ENCODE data around the gene KRT86.
"Not testable (repeated sequence)": the region's sequence is repeated elsewhere in the genome, so short reads cannot be mapped to it uniquely, and the experiment has no call there.

Gene KRT86

DNA sequence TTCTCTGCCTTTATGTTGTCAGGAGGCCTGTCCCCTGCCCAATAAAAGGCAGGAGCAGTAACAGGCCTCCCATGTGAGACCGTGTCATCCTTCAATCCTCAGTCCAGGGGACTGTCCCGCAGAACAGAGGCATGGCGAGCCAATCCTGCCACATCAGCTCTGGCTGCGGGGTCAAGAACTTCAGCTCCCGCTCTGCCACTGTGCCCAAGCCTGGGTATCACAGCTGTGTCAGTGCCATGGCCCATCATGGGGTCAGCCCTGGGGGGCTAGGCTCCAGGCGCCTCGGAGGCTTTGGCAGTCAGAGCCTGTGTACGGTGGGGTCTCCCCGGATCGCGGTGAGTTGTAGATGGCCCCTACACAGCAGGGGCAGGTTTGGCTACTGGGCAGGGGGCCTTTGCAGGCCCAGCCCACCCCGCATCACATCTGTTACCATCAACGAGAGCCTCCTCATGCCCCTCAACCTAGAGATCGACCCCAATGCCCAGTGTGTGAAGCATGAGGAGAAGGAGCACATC lies 66.7 kb downstream of the KRT86 start:
- no peak for DNase-seq (ENCODE audit: low read depth)
- H3K27me3 ChIP-seq (replicated peaks; ENCODE audit: control insufficient read depth, insufficient read depth, low read length), result peaks cover 47% of the 10 kb centered on the region
- no peaks in the 10 kb centered on the region for H3K36me3 ChIP-seq (ENCODE audit: control insufficient read depth, insufficient read depth, low read length, severe bottlenecking)

DNA sequence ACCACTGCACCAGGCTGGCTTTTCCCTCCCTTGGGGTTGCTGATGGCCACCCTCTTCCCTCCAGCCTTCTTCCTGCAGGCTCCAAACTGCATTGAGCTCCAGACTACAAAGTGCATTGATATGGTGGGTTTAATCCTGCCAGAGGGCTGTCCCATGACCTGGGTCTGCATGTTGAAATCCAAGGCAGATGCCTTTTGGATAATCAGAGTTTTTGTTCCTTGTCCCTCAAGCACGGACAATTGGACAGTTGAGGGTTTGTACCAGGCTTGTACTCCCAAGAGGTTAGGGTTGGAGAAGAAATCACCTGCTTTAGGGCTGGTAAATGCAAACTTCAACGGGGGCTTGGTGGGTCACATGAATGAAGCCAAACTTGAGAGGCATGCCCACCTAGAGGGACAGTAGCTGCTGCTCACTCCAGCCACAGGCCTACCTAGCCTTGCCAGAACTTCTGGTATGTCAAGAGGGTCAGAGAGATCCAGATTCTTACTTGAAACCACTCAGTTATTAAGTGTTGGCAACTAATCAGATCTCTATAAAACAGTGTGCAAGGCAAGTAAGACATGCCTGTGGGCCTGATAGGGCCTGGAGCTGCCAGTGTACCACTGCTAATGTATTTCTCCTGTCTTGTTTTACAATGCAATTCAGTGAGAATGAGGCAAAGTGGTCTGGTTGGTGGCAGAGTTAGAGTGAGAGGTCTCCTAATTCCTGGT lies 68.5 kb downstream of the KRT86 start:
- Histone ChIP-seq H3K4me3 (ENCODE audit: low read length) (no peak overlapping the region), H3K9ac (ENCODE audit: low read length) (no peak overlapping the region), H3K4me1 (ENCODE audit: control insufficient read depth, insufficient read depth, low read length) (peaks cover 6% of the 10 kb centered on the region), H3K9me3 (ENCODE audit: control insufficient read depth, low read length) (peaks cover 13% of the 10 kb centered on the region), H3K27me3 (replicated peaks; ENCODE audit: control insufficient read depth, insufficient read depth, low read length) (peaks cover 59% of the 10 kb centered on the region), H3K36me3 (ENCODE audit: control insufficient read depth, insufficient read depth, low read length, severe bottlenecking) (no peaks in the 10 kb centered on the region)
- DNase-seq (ENCODE audit: low read depth), result no peak

More for the DNA sequence above, 66.7 kb downstream of the KRT86 start:
- Histone ChIP-seq H3K4me3 (ENCODE audit: low read length) (no peak overlapping the region), H3K9me3 (ENCODE audit: control insufficient read depth, low read length) (peaks cover 19% of the 10 kb centered on the region), H3K4me1 (ENCODE audit: control insufficient read depth, insufficient read depth, low read length) (peaks cover 6% of the 10 kb centered on the region), H3K9ac (ENCODE audit: low read length) (no peak overlapping the region)

DNA sequence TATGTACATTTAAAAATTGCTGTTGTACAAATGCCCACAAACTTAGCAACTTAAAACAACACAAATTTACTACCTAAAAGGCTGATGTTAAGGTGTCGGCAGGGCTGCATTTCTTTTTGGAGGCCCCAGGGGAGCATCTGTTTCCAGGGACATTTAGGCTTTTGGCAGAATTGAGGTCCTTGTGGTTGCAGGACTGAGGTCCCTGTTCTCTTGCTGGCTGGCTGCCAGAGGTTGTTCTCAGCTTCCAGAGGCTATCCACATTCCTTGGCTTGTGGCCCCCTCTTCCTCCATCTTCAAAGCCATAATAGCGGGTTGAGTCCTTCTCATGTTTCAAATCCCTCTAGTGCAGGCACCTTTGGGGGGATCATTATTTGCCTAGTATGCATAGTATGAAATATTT lies 69.1 kb downstream of the KRT86 start:
- Histone ChIP-seq H3K36me3 (ENCODE audit: control insufficient read depth, insufficient read depth, low read length, severe bottlenecking) (no peaks in the 10 kb centered on the region), H3K9me3 (ENCODE audit: control insufficient read depth, low read length) (peaks cover 13% of the 10 kb centered on the region), H3K27me3 (replicated peaks; ENCODE audit: control insufficient read depth, insufficient read depth, low read length) (peaks cover 59% of the 10 kb centered on the region), H3K4me1 (ENCODE audit: control insufficient read depth, insufficient read depth, low read length) (peaks cover 3% of the 10 kb centered on the region), H3K4me3 (ENCODE audit: low read length) (no peak overlapping the region), H3K9ac (ENCODE audit: low read length) (no peak overlapping the region)
- DNase-seq (ENCODE audit: low read depth), result no peak

DNA sequence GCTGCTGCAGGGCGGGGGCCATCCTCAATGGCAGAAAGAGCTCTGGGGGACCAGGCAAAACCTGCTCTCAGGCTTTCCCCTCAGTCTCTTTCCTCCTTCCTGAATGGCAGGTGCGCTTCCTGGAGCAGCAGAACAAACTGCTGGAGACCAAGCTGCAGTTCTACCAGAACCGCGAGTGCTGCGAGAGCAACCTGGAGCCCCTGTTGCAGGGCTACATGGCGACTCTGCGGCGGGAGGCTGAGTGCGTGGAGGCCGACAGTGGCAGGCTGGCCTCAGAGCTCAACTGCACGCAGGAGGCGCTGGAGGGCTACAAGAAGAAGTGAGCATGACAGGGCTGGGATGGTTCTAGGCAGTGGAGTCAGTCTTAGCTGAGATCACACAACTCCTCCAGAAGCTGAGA lies 69.7 kb downstream of the KRT86 start:
- DNase-seq (ENCODE audit: low read depth), result no peak
- Histone ChIP-seq H3K36me3 (ENCODE audit: control insufficient read depth, insufficient read depth, low read length, severe bottlenecking) (no peaks in the 10 kb centered on the region), H3K9me3 (ENCODE audit: control insufficient read depth, low read length) (peaks cover 13% of the 10 kb centered on the region), H3K27me3 (replicated peaks; ENCODE audit: control insufficient read depth, insufficient read depth, low read length) (peaks cover 59% of the 10 kb centered on the region), H3K4me1 (ENCODE audit: control insufficient read depth, insufficient read depth, low read length) (no peaks in the 10 kb centered on the region), H3K9ac (ENCODE audit: low read length) (no peak overlapping the region), H3K4me3 (ENCODE audit: low read length) (no peak overlapping the region)

DNA sequence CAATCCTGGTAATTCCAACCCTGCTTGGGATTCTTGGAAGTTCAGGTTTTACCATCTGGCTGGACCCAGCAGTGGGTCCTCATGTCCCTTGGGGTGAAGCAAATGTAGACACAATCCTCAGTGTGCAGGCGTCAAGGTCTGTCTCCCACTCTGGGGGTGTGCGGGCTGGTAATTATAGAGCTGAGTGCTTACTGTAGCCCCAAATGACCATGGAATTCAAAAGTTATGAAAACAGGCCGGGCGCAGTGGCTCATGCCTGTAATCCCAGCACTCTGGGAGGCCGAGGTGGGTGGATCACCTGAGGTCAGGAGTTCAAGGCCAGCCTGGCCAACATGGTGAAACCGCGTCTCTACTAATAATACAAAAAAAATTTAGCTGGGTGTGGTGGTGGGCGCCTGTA lies 70.6 kb downstream of the KRT86 start:
- not testable (repeated sequence) for H3K36me3 ChIP-seq (ENCODE audit: control insufficient read depth, insufficient read depth, low read length, severe bottlenecking); H3K4me3 ChIP-seq (ENCODE audit: low read length); H3K9ac ChIP-seq (ENCODE audit: low read length); H3K4me1 ChIP-seq (ENCODE audit: control insufficient read depth, insufficient read depth, low read length); DNase-seq (ENCODE audit: low read depth)
- Histone ChIP-seq H3K9me3 (ENCODE audit: control insufficient read depth, low read length) (peaks cover 13% of the 10 kb centered on the region), H3K27me3 (replicated peaks; ENCODE audit: control insufficient read depth, insufficient read depth, low read length) (peaks cover 60% of the 10 kb centered on the region)

DNA sequence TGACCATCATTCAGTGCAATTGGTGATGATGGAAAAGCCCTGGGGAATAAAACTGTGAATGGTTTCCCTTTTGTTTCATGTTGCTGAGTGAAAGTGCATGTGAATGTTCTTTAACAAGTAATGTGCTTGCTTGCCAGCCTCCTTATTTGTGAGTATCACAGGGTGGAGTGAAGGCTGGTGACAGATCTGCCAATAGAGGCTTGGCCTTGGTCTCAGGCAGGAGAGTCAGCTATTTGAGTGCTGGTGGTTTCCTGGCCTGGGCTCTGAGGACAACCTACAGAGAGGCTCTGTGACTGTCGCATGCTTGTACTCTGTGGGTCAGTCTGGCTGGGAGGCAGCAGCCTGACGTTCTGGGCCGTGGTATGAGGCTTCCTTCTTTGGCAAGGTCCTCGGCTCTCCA lies 72.1 kb downstream of the KRT86 start:
- DNase-seq (ENCODE audit: low read depth), result no peak
- Histone ChIP-seq H3K4me3 (ENCODE audit: low read length) (no peak overlapping the region), H3K27me3 (replicated peaks; ENCODE audit: control insufficient read depth, insufficient read depth, low read length) (peaks cover 63% of the 10 kb centered on the region), H3K9me3 (ENCODE audit: control insufficient read depth, low read length) (peaks cover 13% of the 10 kb centered on the region), H3K9ac (ENCODE audit: low read length) (no peak overlapping the region), H3K4me1 (ENCODE audit: control insufficient read depth, insufficient read depth, low read length) (no peaks in the 10 kb centered on the region), H3K36me3 (ENCODE audit: control insufficient read depth, insufficient read depth, low read length, severe bottlenecking) (no peaks in the 10 kb centered on the region)

DNA sequence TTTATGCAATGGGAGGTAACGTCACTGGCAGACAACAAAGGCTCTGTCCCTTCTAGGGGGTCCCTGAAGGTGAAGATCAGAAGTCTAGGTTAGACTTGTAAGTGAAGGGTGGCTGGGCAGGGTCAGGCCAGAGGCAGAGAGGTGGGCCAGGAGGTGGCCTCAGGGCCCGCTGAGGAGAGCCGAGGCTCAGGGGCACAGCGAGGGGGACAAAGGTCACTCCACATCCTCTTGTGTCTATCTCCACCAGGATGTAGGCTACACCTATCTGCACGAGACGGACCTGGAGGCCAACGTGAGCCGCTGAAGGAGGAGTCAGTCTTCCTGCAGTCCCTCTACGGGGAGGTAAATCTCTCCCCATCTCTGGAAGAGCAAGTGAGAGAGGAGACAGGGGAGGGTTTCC lies 72.6 kb downstream of the KRT86 start:
- H3K9ac ChIP-seq (ENCODE audit: low read length), result no peak overlapping the region
- H3K4me1 ChIP-seq (ENCODE audit: control insufficient read depth, insufficient read depth, low read length), result no peaks in the 10 kb centered on the region
- H3K27me3 ChIP-seq (replicated peaks; ENCODE audit: control insufficient read depth, insufficient read depth, low read length), result peaks cover 63% of the 10 kb centered on the region
- no peaks in the 10 kb centered on the region for H3K36me3 ChIP-seq (ENCODE audit: control insufficient read depth, insufficient read depth, low read length, severe bottlenecking)
- no peak for DNase-seq (ENCODE audit: low read depth)
- no peak overlapping the region for H3K4me3 ChIP-seq (ENCODE audit: low read length)
- peaks cover 13% of the 10 kb centered on the region for H3K9me3 ChIP-seq (ENCODE audit: control insufficient read depth, low read length)

DNA sequence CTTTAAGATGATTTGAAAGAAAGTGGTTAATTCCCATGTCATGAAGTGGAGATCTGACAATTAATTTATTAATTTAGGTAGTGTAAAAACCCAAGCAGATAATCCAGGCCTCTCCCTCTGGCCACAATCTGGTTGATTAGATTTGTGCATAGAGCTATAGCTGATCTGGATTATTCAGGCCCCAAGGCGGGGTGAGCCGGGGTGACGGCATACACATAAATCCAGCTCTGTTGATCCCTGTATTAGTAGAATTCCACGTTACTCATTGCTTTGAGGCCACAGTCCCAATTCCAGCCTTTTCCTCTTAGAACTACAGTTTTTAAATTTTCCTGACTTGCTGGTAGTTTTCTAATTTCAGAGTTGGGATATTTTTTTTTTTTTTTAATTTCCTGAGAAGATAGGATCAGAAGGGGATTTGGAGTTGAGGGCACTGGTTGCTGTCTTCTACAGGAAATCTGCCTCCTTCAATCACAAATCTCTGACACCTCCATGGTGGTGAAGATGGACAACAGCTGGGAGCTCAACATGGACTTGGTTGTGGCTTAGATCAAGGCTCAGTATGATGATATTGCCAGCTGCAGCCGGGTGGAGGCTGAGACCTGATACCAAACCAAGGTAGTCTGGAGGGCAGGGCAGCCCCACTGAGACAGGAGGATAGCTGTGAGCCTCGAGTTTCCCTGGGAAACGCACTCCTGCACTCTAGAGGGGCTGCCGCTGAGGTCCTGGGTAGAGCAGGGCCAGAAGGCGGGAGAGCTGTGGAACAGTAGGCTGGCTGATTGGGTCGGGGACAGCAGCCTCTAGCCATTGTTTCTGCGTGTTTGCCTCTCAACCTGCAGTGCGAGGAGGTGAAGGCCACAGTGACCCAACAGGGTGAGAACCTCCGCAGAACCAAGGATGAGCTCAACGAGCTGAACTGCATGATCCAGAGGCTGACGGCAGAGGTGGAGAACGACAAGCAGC lies 73.4 kb downstream of the KRT86 start:
- Histone ChIP-seq H3K36me3 (ENCODE audit: control insufficient read depth, insufficient read depth, low read length, severe bottlenecking) (no peaks in the 10 kb centered on the region), H3K4me1 (ENCODE audit: control insufficient read depth, insufficient read depth, low read length) (no peaks in the 10 kb centered on the region), H3K9me3 (ENCODE audit: control insufficient read depth, low read length) (peaks cover 13% of the 10 kb centered on the region), H3K9ac (ENCODE audit: low read length) (no peak overlapping the region), H3K27me3 (replicated peaks; ENCODE audit: control insufficient read depth, insufficient read depth, low read length) (peaks cover 63% of the 10 kb centered on the region), H3K4me3 (ENCODE audit: low read length) (no peak overlapping the region)
- no peak for DNase-seq (ENCODE audit: low read depth)

DNA sequence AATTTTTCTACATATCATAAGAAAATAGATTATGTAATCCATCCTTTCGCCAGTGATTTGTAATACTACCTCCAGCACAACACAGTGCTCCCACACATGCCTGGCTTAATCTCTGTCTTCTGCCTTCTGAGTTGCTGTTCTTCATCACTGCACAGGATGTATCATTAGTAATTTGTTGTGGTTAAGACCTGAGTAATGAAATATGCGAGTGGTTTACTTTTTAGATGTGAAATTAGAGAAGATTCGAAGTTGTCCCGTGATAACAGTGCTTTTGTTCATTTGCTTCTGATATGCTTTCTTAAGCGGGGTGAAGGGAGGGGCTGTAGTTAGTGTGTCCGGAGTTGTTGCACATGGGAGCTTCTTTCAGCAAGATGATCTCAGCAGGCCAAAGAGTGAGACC lies 74.8 kb downstream of the KRT86 start:
- Histone ChIP-seq H3K9me3 (ENCODE audit: control insufficient read depth, low read length) (peaks cover 1% of the 10 kb centered on the region), H3K4me1 (ENCODE audit: control insufficient read depth, insufficient read depth, low read length) (no peaks in the 10 kb centered on the region), H3K4me3 (ENCODE audit: low read length) (no peak overlapping the region), H3K9ac (ENCODE audit: low read length) (no peak overlapping the region), H3K36me3 (ENCODE audit: control insufficient read depth, insufficient read depth, low read length, severe bottlenecking) (no peaks in the 10 kb centered on the region), H3K27me3 (replicated peaks; ENCODE audit: control insufficient read depth, insufficient read depth, low read length) (peaks cover 65% of the 10 kb centered on the region)
- DNase-seq (ENCODE audit: low read depth), result no peak

DNA sequence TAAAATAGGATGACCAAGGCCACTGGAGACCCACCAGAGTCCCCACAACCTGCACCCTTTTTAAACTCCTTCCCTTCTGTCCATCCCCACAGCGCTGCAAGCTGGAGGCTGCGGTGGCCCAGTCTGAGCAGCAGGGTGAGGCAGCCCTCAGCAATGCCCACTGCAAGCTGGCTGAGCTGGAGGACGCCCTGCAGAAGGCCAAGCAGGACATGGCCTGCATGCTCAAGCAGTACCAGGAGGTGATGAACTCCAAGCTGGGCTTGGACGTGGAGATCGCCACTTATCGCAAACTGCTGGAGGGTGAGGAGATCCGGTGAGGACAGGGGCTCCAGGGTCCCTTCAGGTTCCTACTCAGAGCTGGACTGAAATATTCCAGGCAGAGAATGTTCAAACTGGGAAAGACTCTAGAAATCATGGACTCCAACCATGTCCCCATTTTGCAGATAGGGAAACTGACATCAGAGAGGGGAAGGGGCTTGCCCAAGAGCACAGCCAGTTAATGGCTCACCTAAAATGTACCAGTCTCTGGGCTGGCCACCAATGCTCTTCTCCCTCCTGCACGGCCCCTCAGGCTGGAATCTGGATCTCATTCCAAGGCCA lies 75.7 kb downstream of the KRT86 start:
- no peak for DNase-seq (ENCODE audit: low read depth)
- Histone ChIP-seq H3K9ac (ENCODE audit: low read length) (no peak overlapping the region), H3K9me3 (ENCODE audit: control insufficient read depth, low read length) (no peaks in the 10 kb centered on the region), H3K27me3 (replicated peaks; ENCODE audit: control insufficient read depth, insufficient read depth, low read length) (peaks cover 70% of the 10 kb centered on the region), H3K36me3 (ENCODE audit: control insufficient read depth, insufficient read depth, low read length, severe bottlenecking) (no peaks in the 10 kb centered on the region), H3K4me1 (ENCODE audit: control insufficient read depth, insufficient read depth, low read length) (no peaks in the 10 kb centered on the region), H3K4me3 (ENCODE audit: low read length) (no peak overlapping the region)

DNA sequence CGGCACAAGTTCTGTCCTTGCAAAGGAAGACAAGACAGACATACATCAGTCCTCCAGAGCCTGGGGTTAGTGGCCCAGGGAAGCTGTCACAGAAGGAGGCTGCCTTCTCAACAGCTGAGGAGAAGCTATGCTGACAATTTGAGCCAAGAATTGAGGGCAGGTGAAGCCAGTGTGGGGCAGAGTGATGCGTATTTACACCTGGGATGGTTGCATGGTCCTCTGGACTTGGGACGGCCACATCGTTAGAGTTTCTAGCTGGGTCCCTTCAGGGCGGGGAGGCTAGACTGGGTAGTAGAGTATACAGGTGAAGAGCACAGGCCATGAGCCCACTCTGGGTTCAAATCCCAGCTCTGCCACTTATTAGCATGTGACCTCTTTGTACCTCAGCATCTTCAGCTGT lies 76.3 kb downstream of the KRT86 start:
- Histone ChIP-seq H3K27me3 (replicated peaks; ENCODE audit: control insufficient read depth, insufficient read depth, low read length) (peaks cover 72% of the 10 kb centered on the region), H3K9me3 (ENCODE audit: control insufficient read depth, low read length) (no peaks in the 10 kb centered on the region), H3K4me1 (ENCODE audit: control insufficient read depth, insufficient read depth, low read length) (no peaks in the 10 kb centered on the region), H3K36me3 (ENCODE audit: control insufficient read depth, insufficient read depth, low read length, severe bottlenecking) (no peaks in the 10 kb centered on the region), H3K9ac (ENCODE audit: low read length) (no peak overlapping the region), H3K4me3 (ENCODE audit: low read length) (no peak overlapping the region)
- DNase-seq (ENCODE audit: low read depth), result no peak
